Measurements from ENCODE around the gene KRTAP10-5.
"Not testable (repeated sequence)": the region's sequence is repeated elsewhere in the genome, so short reads cannot be mapped to it uniquely, and the experiment has no call there.

The KRTAP10-5 gene

GRCh38 chr21:44580231-44580821, at the start of gene KRTAP10-5:
KRTAP10-5 (minus strand) TSS chr21:44580604; CDS start chr21:44580578, 26 bp downstream.
- not testable (repeated sequence) for DNase-seq (ENCODE audit: low read depth in 2 of 2)

GRCh38 chr21:44628707-44629391, 48.4 kb upstream of the KRTAP10-5 start:
- no peak for DNase-seq (ENCODE audit: low read depth in 2 of 2)

GRCh38 chr21:44627831-44628233, 47.4 kb upstream of the KRTAP10-5 start:
- DNase-seq (ENCODE audit: low read depth in 2 of 2) = not testable (repeated sequence)

DNA sequence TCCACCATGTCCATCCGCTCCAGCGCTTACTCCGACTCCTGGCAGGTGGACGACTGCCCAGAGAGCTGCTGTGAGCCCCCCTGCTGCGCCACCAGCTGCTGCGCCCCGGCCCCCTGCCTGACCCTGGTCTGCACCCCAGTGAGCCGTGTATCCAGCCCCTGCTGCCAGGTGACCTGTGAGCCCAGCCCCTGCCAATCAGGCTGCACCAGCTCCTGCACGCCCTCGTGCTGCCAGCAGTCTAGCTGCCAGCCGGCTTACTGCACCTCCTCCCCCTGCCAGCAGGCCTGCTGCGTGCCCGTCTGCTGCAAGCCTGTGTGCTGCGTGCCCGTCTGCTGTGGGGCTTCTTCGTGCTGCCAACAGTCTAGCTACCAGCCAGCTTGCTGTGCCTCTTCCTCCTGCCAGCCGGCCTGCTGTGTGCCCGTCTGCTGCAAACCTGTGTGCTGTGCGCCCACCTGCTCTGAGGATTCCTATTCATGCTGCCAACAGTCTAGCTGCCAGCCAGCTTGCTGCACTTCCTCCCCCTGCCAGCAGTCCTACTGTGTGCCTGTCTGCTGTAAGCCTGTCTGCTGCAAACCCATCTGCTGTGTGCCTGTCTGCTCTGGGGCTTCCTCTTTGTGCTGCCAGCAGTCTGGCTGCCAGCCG, 46.9 kb upstream of the KRTAP10-5 start:
- not testable (repeated sequence) for DNase-seq (ENCODE audit: low read depth in 2 of 2)

DNA sequence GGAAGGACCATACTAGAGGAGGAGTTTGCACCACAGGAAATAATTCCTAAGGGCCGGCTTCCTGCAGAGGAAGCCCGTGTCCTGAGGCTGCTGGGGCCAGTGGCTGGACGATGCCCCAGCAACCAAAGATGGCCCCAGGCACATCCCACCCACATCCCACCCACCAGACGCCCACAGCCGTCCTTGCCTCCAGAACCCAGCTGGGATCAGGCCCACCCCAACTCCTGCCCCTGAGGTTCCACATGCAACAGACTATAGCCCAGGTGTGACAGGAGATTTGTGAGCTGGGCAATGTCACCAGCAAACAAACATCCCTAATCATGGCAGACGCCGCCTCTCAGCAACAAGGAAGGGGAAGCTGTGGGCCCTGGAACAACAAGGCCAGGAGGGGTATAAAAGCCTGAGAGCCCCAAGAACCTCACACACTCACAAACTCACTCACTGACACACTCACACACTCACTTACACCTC, 46.3 kb upstream of the KRTAP10-5 start, which contains the start of gene KRTAP10-9:
Gene KRTAP10-9, plus strand, starts transcription at position 421 of the 471 bp plus-strand sequence. CDS start 79 bp downstream, outside the sequence.
- DNase-seq (ENCODE audit: low read depth in 2 of 2) = no peak

- DNase-seq (ENCODE audit: low read depth in 2 of 2) = no peak
Observed at GRCh38 chr21:44626262-44626661, 45.9 kb upstream of the KRTAP10-5 start.

- DNase-seq (ENCODE audit: low read depth in 2 of 2) = no peak
Observed at GRCh38 chr21:44625756-44626155, 45.4 kb upstream of the KRTAP10-5 start.

DNA sequence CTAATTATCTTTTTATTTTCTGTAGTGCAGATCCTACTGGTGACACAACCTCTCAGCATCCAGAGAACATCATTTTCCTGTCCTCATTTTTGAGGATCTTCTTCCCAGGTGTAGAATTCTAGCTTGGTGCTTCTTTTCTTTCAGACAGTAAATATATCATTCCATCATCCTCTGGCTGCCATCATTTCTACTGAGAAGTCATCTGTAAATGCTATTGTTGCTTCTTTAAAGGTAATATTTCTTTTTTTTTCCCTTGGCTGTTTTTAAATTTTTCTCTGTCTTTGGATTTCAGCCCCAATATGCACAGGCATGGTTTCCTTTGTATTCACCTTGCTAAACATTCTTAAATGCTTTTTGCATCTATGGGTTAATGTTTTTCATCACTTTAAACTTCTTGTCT, 43.2 kb upstream of the KRTAP10-5 start:
- DNase-seq (ENCODE audit: low read depth in 2 of 2) = no peak

DNA sequence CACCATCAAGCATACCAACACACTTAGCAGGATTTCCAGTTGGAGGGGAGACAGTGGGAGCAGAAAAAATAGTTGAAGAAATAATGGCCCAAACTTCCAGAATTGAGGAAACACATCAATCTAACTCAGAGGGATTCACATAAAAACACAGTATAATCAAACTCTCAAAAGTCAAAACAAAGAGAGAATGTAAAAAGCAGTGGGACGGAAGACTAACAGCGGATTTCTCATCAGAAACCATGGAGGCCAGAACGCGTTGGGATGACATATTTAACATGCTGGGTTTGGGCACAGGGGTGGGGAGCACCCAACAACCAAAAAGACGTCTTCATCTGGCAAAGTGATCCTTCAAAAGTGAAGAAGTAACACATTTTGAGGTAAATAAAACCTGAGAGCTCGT, 39.5 kb upstream of the KRTAP10-5 start:
- no peak for DNase-seq (ENCODE audit: low read depth in 2 of 2)

GRCh38 chr21:44618909-44619308, 38.5 kb upstream of the KRTAP10-5 start:
- peak in 1 of 2 donors; percentile 11 for DNase-seq (ENCODE audit: low read depth in 2 of 2)

GRCh38 chr21:44618504-44618903, 38.1 kb upstream of the KRTAP10-5 start:
- no peak for DNase-seq (ENCODE audit: low read depth in 2 of 2)

- no peak for DNase-seq (ENCODE audit: low read depth in 2 of 2)
Observed at GRCh38 chr21:44617071-44617501, 36.7 kb upstream of the KRTAP10-5 start.

- DNase-seq (ENCODE audit: low read depth in 2 of 2) = no peak
Observed at GRCh38 chr21:44616591-44616926, 36.2 kb upstream of the KRTAP10-5 start.

DNA sequence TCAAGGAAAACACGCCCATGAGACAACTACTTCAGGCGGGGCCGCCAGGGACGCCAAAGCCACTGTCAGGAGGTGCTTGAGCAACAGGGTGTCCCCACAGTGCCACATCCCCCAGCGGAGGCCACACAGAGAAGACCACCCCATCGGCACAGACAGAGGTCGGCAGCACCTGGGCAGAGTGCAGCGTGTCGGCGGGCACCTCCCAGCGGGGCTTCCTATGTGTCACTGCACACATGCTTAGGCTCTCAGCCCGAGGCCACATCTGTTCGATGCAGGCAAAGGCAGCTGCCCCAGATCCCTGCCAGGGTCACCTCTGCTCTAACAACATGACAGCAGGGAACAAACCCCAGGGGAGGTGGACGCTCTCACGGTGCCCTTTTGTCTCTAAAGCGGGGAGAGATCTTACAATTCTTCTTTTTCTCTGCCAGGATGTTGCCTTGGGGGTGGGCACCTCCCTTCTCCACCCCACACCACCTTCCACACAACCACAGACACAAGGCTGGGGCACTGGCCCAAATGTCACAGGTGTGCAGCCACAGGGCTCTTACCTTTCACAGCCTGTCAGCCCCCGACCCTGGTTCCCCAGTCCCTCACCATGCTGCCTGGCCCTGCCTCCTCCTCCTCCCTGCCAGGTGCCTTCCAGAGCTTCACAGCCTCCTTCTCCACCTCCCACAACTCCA, 35.6 kb upstream of the KRTAP10-5 start:
- DNase-seq (ENCODE audit: low read depth in 2 of 2) = no peak

- DNase-seq (ENCODE audit: low read depth in 2 of 2) = no peak
Observed at GRCh38 chr21:44615466-44615865, 35.1 kb upstream of the KRTAP10-5 start.

DNA sequence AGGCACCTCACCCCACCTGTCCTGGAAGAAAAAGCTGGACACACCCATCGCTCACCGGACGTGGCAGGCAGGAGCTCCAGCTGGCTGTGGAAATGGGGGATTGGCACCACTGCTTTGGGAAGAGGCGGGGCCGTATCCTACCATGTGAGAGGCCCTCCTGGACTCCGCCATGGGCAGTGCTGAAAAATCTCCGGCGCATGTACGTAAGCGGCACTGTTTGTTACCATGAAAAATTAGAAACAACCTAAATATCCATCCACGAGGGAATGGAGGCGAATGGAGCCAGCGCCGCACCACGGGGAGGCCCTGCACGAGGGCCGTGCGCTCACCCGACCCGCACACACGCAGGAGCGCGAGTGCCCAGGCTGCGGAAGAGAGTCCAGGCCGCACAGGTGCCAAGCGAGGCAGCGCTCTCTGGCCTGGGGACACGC, 34.6 kb upstream of the KRTAP10-5 start:
- DNase-seq (ENCODE audit: low read depth in 2 of 2) = no peak

GRCh38 chr21:44614161-44614631, 33.8 kb upstream of the KRTAP10-5 start:
- no peak for DNase-seq (ENCODE audit: low read depth in 2 of 2)

GRCh38 chr21:44613386-44614155, 33.2 kb upstream of the KRTAP10-5 start:
- DNase-seq (ENCODE audit: low read depth in 2 of 2) = no peak

GRCh38 chr21:44612669-44613229, 32.3 kb upstream of the KRTAP10-5 start:
- no peak for DNase-seq (ENCODE audit: low read depth in 2 of 2)

DNA sequence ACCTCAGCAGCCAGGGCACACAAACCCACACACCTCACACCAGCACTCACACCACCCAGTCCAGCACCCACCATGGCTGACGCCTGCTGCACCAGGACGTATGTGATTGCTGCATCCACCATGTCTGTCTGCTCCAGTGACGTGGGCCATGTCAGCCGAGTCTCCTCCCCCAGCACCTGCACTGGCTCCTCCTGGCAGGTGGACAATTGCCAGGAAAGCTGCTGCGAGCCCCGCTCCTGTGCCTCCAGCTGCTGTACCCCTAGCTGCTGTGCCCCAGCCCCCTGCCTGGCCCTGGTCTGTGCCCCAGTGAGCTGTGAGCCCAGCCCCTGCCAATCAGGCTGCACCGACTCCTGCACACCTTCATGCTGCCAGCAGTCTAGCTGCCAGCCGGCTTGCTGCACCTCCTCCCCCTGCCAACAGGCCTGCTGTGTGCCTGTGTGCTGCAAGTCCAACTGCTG, 31.7 kb upstream of the KRTAP10-5 start, which contains the start of gene KRTAP10-8:
Gene KRTAP10-8, plus strand, starts transcription at position 51 of the 458 bp plus-strand sequence. Its CDS starts 22 bp downstream, at position 73.
- no peak for DNase-seq (ENCODE audit: low read depth in 2 of 2)

DNA sequence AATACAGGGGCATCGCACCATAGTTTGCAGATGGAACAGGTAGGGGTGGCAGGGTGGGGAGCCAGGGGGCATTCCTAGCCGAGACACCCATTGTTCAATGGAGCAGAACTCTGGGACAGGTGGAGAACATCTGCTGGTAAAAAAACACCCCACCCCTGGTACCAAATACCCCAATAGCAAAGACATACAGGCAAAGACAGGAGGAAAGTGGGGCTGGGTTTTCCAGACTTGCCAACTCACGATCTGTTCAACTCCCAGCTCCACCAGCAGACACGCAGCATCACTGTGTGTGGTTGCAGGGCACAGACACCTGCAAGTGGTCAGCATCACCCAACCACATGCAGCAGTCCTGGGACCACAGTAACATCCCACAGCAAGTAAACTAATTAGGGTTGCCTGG, 31.1 kb upstream of the KRTAP10-5 start:
- DNase-seq (ENCODE audit: low read depth in 2 of 2) = no peak
